HG03175 (cell line): ENCODE measurements around the gene RBM33.

Experiments
- ATAC-seq: cut with Tn5 transposase; IDR thresholded peaks from one replicate; pipeline ENCODE4 v1.9.1; 2021; ENCODE audit warnings: mild to moderate bottlenecking, moderate library complexity; ENCODE audit not compliant: unreplicated experiment

The RBM33 gene

GRCh38 chr7:155806096-155806871 lies 161.8 kb downstream of the RBM33 start:
- ATAC-seq = no peak

- no peak for ATAC-seq
These were observed 162.7 kb downstream of the RBM33 start for GRCh38 chr7:155807065-155807671.

DNA sequence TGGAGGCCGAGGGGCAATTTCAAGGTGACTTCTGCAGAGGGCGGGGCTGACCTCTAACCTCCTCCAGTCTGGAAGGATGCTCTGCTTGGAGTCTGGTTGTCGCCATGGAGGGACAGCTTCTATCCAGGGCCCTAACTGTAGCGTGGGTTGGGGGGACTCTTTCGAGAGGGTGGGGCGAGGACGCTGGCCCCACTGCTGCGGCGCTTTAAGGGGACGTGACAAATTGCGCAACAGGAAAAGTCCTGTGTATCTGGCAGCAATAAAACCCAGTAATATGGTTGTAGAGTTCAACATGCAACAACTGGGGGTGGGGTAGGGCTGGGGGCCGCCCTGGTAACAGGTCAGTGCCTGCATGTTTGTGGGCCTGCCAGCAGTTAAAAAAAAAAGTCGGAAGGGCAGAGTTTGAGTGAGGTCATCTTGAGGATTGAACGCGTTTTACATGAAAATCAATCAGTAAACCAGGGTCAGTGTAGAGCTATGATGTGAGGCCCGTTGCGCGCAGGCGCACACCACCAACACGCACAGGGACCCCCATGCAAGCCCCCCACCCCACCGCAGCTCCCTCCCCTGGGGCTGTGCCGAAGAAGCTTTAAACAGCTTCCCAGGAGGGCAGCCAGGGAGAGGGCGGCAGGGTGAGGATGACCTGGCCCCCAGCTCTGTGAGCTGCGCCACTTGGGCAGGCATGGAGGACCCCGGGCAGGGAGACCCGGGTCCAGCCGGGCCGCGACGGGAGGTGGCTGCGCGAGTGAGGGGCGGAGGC lies 163.5 kb downstream of the RBM33 start:
- ATAC-seq = no peak

GRCh38 chr7:155808549-155809331 lies 164.3 kb downstream of the RBM33 start:
- ATAC-seq = no peak

- ATAC-seq = no peak
These were observed 165.0 kb downstream of the RBM33 start for GRCh38 chr7:155809332-155809946.

GRCh38 chr7:155809947-155810769 lies 165.7 kb downstream of the RBM33 start:
- ATAC-seq = no peak

DNA sequence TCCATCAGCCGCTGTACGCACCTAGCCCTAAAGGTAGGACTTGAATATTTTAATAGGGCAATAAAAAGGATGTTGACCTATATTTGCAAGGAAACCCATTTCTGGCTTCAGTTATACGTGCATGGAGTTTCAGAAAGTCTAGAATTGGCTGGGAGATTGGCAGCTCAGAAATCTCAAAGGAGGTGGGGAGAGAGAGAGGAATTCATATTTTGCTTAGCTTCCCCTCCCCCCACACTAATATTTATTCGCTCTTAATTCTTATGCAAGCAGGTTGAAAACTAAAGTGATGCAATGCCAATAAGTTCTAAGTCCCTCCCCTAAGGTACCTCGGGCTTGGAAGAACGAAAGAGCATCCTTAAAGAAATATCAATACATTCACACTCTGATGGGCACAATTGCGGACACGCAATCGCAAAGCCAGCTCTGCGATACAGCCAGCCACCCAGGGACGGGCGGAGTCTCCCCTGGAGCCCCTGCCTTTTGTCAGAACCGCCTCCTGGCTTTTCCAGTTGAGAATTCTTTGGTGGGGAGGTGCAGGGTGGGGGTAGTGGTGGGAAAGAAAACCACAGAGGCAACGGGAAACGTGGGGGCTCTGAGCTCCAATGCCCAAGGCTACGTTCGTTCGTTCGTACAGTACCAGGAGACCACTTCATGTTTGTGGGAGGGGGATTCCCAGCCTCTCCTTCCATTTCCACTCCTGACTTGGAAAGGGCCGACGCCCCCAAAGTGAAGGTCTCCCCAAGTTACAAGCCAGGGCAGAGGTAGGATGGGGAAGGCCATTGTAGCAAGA lies 166.5 kb downstream of the RBM33 start:
- no peak for ATAC-seq

GRCh38 chr7:155811560-155811894 lies 167.1 kb downstream of the RBM33 start:
- ATAC-seq = no peak

DNA sequence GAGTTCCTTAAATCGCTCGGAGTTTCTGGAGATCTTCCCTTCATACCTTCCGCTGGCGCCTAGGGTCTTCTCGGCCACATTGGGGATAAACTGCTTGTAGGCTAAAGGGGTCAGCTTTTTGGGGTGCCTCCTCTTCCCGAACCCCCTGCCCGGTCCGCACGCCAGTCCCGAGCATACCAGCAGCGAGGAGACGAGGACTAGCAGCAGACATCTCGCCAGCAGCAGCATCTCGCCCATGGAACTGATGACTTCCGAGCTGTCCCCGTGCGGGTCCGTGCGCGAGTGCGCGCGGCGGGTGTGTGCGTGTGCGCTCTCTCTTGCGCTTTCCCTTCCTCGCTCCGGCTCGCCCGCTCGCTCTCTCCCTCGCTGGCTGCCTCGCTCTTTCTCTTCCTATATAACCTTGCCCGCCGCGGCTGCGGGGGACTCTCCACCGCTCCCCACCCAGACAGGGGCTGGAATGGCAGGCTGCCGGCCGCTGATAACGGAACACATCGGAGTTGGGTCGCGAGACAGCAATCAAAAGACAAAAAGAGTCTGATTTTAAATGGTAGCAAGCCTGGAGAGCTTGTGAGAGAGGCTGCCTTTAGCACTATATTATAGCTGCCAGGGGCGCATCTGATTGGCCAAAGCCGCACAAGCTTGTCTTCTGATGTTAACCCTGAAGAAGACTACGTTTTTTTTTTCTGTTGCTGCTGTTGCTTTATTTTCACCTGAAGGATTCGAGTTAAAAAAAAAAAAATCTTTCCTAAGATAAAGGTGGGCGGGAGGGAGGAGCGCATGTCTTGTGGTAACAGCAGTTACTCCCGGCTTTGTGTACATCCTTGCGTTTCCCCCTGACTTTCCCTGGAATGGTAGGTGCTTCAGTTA lies 167.7 kb downstream of the RBM33 start, which contains the start of gene SHH:
Gene SHH (minus strand): TSS at position 569 of the 867 bp plus-strand sequence. CDS start 341 bp downstream, at position 228.
- no peak for ATAC-seq

DNA sequence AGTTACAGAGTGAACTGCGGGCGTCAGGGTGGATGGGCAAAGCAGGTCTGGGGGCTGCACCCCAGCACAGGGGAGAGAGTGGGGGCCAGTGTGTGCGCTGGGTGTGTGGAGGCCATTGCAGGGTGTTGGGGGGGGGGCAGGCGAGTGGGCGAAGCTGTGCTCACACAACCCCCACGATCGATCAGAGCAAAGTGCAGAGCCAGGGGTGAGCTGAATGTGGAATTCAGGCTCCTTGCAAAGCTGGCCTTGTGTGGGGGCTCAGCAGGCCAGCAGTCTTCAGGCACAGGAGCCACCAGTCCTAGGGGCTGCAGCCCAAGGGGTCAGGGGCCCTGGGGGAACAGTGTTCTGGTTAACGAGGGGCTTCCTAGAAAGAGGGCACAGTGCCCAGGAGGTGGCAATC lies 168.7 kb downstream of the RBM33 start:
- ATAC-seq = no peak

DNA sequence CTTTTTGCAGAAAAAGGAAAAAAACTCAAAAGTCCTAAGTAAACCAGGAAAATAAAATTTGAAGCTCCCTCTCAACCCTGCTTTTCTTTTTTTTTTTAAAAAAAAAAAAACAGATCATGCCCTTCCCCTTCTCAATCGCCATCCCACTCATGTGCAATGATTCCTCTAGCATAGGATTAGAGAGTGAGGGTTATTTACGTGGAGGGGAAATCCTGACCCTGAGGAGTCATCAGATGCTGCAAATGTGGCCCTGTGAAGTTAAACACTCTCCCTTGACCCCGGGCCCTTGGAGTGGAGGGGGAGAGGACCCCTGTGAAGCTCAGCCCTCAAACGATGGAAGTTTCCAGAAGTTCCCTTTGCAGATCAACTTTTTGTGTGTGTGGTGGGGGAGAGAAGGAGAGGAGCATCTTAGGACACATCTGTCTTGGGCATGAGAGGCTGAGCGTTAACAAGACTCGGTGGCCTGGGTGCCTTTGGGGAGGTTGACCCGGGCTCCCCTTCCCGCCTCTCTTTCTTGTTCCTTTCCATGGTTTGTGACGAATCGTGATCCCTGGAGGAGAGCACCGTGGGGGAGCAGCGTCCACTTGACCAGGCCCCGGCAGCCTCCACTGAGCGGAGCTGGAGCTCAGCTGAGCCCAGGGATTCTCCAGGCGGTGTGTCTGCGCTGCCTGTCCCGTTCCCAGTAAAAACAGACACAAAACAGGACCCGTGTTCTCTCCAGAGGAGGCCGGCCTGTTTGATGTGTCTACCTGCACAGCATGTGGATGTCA lies 169.3 kb downstream of the RBM33 start:
- ATAC-seq = no peak

DNA sequence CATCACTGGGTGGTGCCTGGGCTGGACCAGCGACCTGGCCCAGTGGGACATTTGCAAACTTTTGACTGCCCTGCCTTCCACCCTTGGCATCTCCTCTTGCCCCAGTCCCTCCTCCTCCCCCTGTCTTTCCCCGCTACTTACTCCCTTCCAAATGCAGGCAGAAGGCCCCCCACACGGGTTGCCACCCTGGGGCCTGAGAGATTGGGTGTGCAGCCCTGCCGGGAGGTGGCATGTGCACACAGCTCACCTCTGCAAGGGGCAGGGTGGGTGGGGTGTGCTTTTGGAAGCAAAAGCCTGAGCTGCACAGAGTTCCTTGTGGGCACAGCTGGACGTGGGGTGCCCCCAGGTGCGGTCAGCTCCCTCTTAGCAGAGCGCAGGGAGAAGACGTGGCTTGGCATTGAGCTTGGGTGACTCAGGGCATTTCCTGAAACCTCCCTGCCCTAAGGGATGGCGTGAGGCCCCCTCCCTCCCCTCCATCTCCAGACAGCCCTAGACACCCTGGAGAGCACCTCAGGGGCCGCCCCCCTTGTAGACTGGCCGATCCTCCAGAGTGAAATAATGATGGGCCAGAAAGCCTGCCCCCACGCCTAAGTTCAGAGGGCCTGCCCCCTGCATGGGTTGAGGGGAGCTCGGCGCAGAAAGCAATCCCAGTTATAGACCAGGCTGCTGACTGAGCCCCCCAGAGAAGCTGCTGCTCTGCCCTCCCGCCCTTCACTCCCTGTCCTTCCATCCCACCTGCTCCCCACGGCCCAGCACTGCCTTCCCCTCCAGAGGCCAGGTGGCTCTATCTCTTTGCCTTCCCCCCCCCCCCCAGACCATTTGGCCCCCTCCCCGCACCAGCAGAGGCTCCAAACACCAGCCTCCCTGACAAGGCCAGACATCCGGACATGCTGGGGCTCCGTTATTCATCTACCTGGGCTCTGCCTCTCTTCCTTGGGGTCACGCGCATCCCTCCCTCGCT lies 170.1 kb downstream of the RBM33 start:
- no peak for ATAC-seq

GRCh38 chr7:155815332-155816191 lies 171.1 kb downstream of the RBM33 start:
- peak; percentile 83 for ATAC-seq

DNA sequence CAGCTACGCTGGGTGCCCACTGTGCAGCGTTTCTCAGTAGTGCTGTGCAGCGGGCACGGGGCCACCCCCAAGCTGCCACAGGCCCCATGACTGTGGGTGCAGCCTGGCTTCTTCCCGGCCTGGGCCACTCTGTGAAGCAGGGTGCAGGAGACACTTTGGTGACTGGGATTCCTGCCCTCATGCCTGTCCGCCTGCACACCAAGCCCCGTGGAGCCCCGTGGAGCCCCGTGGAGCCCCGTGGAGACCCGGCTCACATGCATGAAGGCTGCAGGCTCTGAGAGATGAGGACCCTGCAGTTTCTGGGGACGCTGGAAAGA lies 171.7 kb downstream of the RBM33 start:
- no peak for ATAC-seq

DNA sequence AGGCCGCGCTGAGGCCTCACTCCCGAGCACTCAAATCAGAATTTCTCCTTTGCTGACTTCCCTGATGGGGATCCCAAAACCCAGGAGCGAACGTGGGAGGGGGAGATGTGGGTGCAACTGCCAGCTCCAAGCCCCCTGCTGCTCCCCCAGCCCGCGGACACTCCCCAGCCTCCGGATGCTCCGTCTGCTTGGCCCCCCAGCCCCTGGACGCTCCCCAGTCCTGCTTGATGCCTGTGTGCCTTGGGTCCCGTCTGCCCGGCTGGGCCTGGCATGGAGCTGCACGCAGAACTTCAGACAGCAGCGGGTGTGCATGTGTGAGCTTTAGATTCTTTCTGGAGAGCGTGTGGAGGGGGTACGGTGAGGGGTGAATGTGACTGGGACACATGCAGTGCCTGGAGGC lies 172.5 kb downstream of the RBM33 start:
- no peak for ATAC-seq
